Keratinocyte (primary cell): ENCODE results near the gene LYPD6B. TPM values are rescaled to one million over a fixed set of nuclear protein-coding genes. Genes with fewer than 3 reads are reported as not detected.

ENCODE experiments used
- DNase-seq: peaks from one replicate; pipeline ENCODE4 v3.0.0-alpha.2; 2011; ENCODE audit warnings: low read depth, missing footprints, low spot score
- FAIRE-seq: peaks from 2 replicates; lab custom pipeline; 2011; peaks lifted over from hg19 to GRCh38; lab: Jason Lieb, UNC
- H2AFZ ChIP-seq: 2 replicates; pipeline ENCODE4 v1.6.0; 2012; ENCODE audit warnings: low read length, control low read depth, inconsistent platforms; ENCODE audit not compliant: control insufficient read depth
- H3K27ac ChIP-seq: 2 replicates; pipeline ENCODE4 v1.5.1; 2011; ENCODE audit warnings: low read length; ENCODE audit not compliant: control insufficient read depth, insufficient read depth
- H3K27me3 ChIP-seq: 3 replicates; pipeline ENCODE4 v1.6.0; 2011; ENCODE audit warnings: low read length; ENCODE audit not compliant: control insufficient read depth, insufficient read depth; ENCODE audit errors: extremely low read depth
- H3K36me3 ChIP-seq, 2 experiments: 2 replicates in 1 of 2; 3 replicates in 1 of 2; pipeline ENCODE4 v1.5.1; 2011; ENCODE audit warnings: low read length in 2 of 2, mild to moderate bottlenecking in 1 of 2; ENCODE audit not compliant: control insufficient read depth in 2 of 2, insufficient read depth in 2 of 2; ENCODE audit errors: extremely low read depth in 1 of 2
- H3K4me1 ChIP-seq: 3 replicates; pipeline ENCODE4 v1.5.1; 2011; ENCODE audit warnings: low read length; ENCODE audit not compliant: control insufficient read depth, insufficient read depth; ENCODE audit errors: extremely low read depth
- H3K4me2 ChIP-seq: 3 replicates; pipeline ENCODE4 v1.6.0; 2011; ENCODE audit warnings: low read depth, low read length; ENCODE audit not compliant: control insufficient read depth, insufficient read depth; ENCODE audit errors: extremely low read depth
- H3K4me3 ChIP-seq, 3 experiments: fragments of 200-600 bp in 1 of 3; sonication (generic) in 1 of 3; 2 replicates in 2 of 3; 3 replicates in 1 of 3; pipeline ENCODE4 v1.5.1; 2011 to 2016; ENCODE audit warnings: low read length in 3 of 3, mild to moderate bottlenecking in 3 of 3, control low read depth in 2 of 3, inconsistent platforms in 1 of 3, low read depth in 1 of 3, mixed read lengths in 1 of 3, mixed run types in 1 of 3, moderate library complexity in 1 of 3; ENCODE audit not compliant: control insufficient read depth in 2 of 3, insufficient read depth in 2 of 3; ENCODE audit errors: extremely low read depth in 1 of 3
- H3K79me2 ChIP-seq: 2 replicates; pipeline ENCODE4 v1.6.0; 2012; ENCODE audit warnings: low read length; ENCODE audit not compliant: control insufficient read depth, insufficient read depth
- H3K9ac ChIP-seq: 3 replicates; pipeline ENCODE4 v1.6.0; 2011; ENCODE audit warnings: low read length; ENCODE audit not compliant: control insufficient read depth, insufficient read depth; ENCODE audit errors: extremely low read depth
- H3K9me1 ChIP-seq: 3 replicates; pipeline ENCODE4 v1.6.0; 2011; ENCODE audit warnings: low read length; ENCODE audit not compliant: control insufficient read depth, insufficient read depth; ENCODE audit errors: extremely low read depth
- H3K9me3 ChIP-seq: 2 replicates; pipeline ENCODE4 v1.5.1; 2012; ENCODE audit warnings: low read depth, low read length; ENCODE audit not compliant: control insufficient read depth
- H4K20me1 ChIP-seq: 3 replicates; pipeline ENCODE4 v1.6.0; 2011; ENCODE audit warnings: low read length; ENCODE audit not compliant: control insufficient read depth, insufficient read depth; ENCODE audit errors: extremely low read depth
- CTCF ChIP-seq, 3 experiments: IDR thresholded peaks in 1 of 3; conservative IDR thresholded peaks in 1 of 3; optimal IDR thresholded peaks in 1 of 3; 2 replicates in 2 of 3; 3 replicates in 1 of 3; pipeline versions ENCODE3 to v1.5.1; 2011; ENCODE audit warnings: low read length in 3 of 3, mild to moderate bottlenecking in 3 of 3, moderate library complexity in 2 of 3, control low read depth in 1 of 3, inconsistent platforms in 1 of 3; ENCODE audit not compliant: insufficient read depth in 2 of 3; ENCODE audit errors: extremely low read depth in 1 of 3
- EZH2 ChIP-seq: IDR thresholded peaks from one replicate; pipeline ENCODE4 v1.6.1; 2012; ENCODE audit warnings: inconsistent platforms, mild to moderate bottlenecking, low read length, moderate library complexity
- dilution Hi-C: fragments of 300-500 bp; cut with MboI; formaldehyde crosslinking; loops from one replicate; pipeline ENCODE4 v1.7.0; 2020; ENCODE audit warnings: low sequenced_read_pairs; ENCODE audit not compliant: extremely low pct_ligation_motif_present
- polyA plus RNA-seq, 5 experiments: library from polyadenylated mRNA; depleted of rRNA in 3 of 5; stranded (reverse) in 3 of 5; stranded (forward) in 1 of 5; unstranded in 1 of 5; fragments of >200 nt; gene quantifications; 1 replicate in 1 of 5; 2 replicates in 3 of 5; 3 replicates in 1 of 5; pipeline versions ENCODE4 v1.2.1 to v1.2.3, GENCODE V29; 2011 to 2012; ENCODE audit warnings: missing spikeins in 2 of 5, low read depth in 1 of 5, low replicate concordance in 1 of 5

The LYPD6B gene
- polyA plus RNA-seq, 1 donor (not counting 4 experiments of a cell fraction or from before 2014, with no cell fraction given) = 24.7 TPM

- H3K27me3 ChIP-seq = peaks cover 7% of the 10 kb centered on the region
Measured at GRCh38 chr2:148996805-148997204, 41.7 kb upstream of the LYPD6B start.

DNA sequence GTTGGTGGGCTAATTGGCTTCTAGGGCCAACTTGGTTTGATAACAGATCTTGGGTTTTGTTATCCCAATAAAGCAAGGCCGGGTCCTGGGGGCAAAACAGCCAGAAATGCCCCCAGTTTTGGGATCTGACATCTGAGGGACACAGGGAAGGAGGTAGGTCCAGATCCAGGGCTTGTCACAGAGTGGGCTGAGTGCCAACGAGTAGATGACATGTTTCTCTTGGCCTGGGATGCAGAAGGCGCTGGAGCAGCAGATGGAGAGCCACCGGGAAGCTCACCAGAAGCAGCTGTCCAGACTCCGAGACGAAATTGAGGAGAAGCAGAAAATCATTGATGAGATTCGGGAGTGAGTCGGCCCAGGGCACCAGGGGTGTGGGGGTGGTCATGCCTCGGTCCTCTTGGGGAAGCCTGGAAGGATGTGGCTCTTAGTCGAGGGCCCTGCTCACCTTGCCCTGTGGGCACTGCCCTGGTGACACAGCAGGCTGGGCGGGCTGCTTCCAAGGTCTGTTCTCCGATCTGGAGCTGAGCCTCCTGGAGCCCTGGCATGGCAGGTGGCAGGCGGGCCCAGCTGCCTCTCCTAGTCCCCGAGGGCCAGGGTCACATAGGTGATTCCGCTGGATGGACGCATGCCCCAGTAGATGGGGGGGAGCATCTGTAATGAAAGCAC is 40.2 kb upstream of the LYPD6B start:
- no peaks in the 10 kb centered on the region for H3K9me3 ChIP-seq

More at GRCh38 chr2:148996805-148997204, 41.7 kb upstream of the LYPD6B start:
- Histone ChIP-seq H2AFZ (no peak overlapping the region), H3K9ac (no peak overlapping the region), H3K4me3 (no peak overlapping the region), H3K4me1 (no peaks in the 10 kb centered on the region), H4K20me1 (no peaks in the 10 kb centered on the region), H3K4me2 (no peak overlapping the region), H3K36me3 (no peaks in the 10 kb centered on the region), H3K9me3 (no peaks in the 10 kb centered on the region), H3K9me1 (no peaks in the 10 kb centered on the region), H3K79me2 (no peaks in the 10 kb centered on the region), H3K27ac (no peak overlapping the region)
- no peak for DNase-seq
- TF ChIP-seq CTCF (optimal IDR thresholded peaks at IDR 0.05 in 1 of 3, IDR thresholded peaks at IDR 0.05 in 1 of 3, conservative IDR thresholded peaks at IDR 0.05 in 1 of 3; ENCODE audit: extremely low read depth in 1 of 3, insufficient read depth in 2 of 3, low read length in 3 of 3) (no peak), EZH2 (no peak)
- dilution Hi-C loops = no loop called here
- FAIRE-seq = no peak

More for the DNA sequence above, 40.2 kb upstream of the LYPD6B start:
- no peaks in the 10 kb centered on the region for H3K4me1 ChIP-seq
- H3K36me3 ChIP-seq = no peaks in the 10 kb centered on the region
- no peaks in the 10 kb centered on the region for H3K9me1 ChIP-seq
- no peak overlapping the region for H3K27ac ChIP-seq
- no peak for TF ChIP-seq CTCF (optimal IDR thresholded peaks at IDR 0.05 in 1 of 3, IDR thresholded peaks at IDR 0.05 in 1 of 3, conservative IDR thresholded peaks at IDR 0.05 in 1 of 3; ENCODE audit: extremely low read depth in 1 of 3, insufficient read depth in 2 of 3, low read length in 3 of 3)
- no peak for TF ChIP-seq EZH2
- no peaks in the 10 kb centered on the region for H4K20me1 ChIP-seq
- peaks cover 7% of the 10 kb centered on the region for H3K27me3 ChIP-seq
- no peak overlapping the region for H3K4me2 ChIP-seq
- no peaks in the 10 kb centered on the region for H3K79me2 ChIP-seq
- no peak overlapping the region for H3K4me3 ChIP-seq
- dilution Hi-C loops = no loop called here
- no peak for FAIRE-seq
- DNase-seq = no peak
- no peak overlapping the region for H3K9ac ChIP-seq
- H2AFZ ChIP-seq = no peak overlapping the region
